Astrocyte (in vitro differentiated cells and primary cell): ENCODE data around the gene ADGRG7.

ENCODE experiments used
- CTCF ChIP-seq: IDR thresholded peaks from 2 replicates; pipeline ENCODE4 v1.5.1; 2011; ENCODE audit warnings: low read depth, mild to moderate bottlenecking, inconsistent platforms, low read length, moderate library complexity; ENCODE audit not compliant: insufficient read depth
- EZH2 ChIP-seq: IDR thresholded peaks from 2 replicates; pipeline ENCODE4 v1.6.1; 2012; ENCODE audit warnings: mild to moderate bottlenecking, low read length, inconsistent platforms; ENCODE audit not compliant: insufficient read depth

- TF ChIP-seq CTCF = no peak
- TF ChIP-seq EZH2 = no peak
Measured at GRCh38 chr3:100588251-100588650, 21.1 kb upstream of the ADGRG7 start.
